HTR-8/SVneo (cell line): ENCODE results near the gene CCDC154.

ENCODE experiments used
- DNase-seq: peaks from one replicate; pipeline ENCODE4 v3.0.0; 2011; ENCODE audit warnings: low spot score, mixed read lengths; ENCODE audit not compliant: insufficient read length
- FAIRE-seq: peaks from 2 replicates; lab custom pipeline; 2011; peaks lifted over from hg19 to GRCh38; lab: Jason Lieb, UNC

Gene CCDC154

DNA sequence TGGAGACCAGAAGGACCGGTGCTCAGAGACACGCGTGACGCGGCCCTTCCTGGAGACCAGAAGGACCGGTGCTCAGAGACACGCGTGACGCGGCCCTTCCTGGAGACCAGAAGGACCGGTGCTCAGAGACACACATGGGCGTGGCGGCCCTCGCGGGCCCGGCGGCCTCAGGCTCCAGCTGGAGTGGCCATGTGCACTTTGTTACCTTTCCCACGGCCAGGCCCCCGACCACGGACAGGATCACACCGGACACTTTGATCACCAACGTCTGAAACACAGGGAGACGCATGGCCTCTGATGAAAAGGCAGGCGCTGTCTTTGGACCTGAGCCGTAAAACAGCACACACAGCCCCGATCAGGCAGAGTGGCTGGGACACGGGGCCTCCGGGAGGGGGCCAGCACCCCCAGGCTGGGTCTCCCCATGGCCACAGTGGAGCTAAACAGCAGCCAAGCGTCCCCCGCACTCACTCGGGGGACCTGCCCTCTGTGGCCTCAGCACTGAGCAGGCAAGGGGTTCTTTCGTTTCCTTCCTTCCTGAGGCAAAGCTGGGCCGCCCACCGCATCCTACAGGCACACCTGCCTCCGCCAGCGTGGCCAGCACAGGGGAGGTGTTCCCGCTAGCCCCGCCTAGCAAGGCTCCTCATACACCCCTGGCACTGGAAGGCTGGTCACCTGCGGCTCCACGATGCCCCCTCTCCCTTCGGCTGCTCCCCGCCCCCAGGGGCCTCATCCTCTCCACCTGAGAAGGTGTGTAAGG lies 13.3 kb upstream of the CCDC154 start:
- DNase-seq (no peak), FAIRE-seq (no peak)

DNA sequence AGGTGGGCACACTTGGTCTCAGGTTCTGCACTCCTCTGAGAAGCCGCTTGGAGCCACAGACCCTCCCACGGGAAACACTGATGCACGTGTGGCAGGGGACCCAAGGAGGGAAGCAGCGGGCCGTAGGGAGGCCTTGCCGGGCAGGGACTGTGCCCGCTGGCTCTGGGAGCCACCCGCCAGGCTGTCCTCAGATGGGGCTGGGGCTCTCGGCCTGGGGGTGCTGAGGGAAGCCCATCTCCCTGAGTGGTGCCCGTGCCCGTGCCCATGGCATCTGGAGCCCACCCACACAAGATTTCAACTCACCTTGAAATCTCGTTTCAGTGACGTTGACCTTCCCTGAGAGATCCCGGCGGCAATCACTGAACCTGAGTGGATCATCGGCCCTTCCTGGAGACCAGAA lies 12.6 kb upstream of the CCDC154 start:
- DNase-seq (no peak), FAIRE-seq (no peak)

DNA sequence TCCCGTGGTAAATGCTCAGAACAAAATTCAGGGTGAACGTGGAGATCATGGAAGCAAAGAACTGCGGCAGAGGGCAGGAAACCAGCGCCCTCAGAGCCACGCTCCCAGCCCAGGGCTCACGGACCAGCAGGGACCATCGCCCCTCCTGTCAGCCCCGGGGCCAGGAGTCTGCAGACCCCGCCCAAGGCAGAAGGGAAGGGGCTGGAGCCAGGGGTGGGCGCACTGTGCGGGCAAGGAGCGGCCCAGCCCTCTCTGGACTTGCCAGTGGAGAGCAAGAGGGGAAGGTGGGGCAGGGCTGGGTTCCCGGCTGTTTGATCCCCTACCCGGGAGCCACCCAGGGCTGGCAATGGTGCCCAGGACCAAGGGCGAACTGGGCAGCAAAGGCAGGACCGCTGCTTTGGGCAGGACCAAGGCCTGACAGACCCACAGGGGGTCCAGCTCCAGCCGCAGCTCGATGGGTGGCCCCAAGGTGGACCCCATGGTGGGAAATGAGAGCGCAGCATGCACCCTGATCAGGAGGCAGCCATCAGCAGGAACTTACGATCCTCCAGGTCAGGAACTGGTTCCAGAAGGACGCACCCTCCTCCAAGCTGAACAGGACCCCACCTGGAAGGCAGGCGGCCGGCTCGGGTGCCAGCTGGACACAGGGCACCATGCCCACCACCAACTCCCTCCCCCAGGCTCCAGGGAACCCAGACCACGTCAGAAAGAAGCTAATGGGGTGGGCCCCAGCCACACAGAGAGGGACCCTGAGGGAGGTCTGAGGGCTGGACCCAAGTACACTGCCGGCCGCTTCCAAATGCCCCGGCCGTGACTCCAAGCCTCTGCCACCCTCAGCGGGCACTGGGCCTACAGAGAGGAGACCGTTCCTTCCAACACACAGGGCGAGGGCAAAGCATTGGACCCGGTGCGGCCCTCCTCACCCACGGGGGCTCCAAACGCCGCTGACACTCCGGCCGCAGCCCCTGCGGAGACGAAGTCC lies 11.1 kb upstream of the CCDC154 start:
- DNase-seq (no peak), FAIRE-seq (no peak)

DNA sequence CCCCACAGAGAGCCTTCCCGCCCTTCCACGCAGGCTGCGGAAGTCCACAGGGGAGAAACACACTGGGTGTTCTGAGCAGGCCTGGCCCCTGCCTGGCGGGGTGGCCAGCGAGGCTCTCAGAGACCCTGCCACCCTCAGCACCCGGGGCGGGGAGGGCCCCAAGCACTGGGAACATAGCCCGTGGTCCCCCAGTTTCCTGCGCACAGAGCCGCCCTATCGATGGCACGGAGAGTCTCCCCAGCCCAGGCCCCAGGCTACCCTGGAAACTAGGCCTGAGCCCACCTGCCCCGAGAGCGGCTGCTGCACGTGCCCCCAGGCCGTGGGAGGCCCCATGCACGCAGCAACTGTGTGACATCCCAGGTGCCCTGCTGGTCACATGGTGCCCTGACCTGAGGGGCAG lies 10.2 kb upstream of the CCDC154 start:
- FAIRE-seq (no peak), DNase-seq (no peak)

DNA sequence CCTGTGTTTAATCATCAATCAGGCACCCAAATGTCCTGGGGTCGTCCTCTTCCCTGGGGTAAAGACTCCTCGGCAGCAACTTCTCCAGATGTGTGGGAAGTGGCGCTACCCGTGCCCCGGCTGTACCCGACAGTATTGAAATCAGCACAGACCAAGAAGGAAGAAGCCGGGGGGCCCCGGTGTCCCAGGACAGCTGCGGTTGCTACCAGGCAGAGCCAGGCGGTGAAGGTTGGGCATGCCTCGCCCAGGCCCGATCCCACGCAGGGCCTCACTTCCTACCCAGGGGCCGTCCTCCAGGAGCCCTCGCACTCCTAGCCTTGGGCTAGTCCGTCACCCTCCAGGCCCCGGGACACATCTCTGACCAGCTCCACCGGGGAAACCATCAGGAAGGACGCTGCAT lies 9.0 kb upstream of the CCDC154 start:
- DNase-seq (no peak), FAIRE-seq (no peak)

DNA sequence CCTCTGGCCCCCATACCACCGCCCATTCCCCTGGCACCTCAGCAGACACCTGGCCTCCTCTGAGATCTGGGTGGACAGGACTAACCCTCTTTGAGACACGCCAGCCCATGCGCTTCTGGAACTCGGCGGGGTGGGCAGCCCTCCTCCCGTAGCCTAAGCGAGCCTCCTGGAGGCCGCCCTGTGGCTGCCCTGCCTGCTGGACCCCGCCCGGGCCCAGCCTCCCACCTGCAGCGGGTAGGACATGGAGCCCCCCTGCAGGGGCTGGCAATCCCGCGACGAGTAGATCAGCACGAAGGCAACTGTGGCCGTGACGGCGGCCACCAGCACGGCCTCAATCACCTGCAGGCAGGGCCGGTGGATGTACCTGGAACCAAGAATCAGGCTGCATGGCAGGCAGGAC lies 8.2 kb upstream of the CCDC154 start:
- DNase-seq (no peak), FAIRE-seq (no peak)

DNA sequence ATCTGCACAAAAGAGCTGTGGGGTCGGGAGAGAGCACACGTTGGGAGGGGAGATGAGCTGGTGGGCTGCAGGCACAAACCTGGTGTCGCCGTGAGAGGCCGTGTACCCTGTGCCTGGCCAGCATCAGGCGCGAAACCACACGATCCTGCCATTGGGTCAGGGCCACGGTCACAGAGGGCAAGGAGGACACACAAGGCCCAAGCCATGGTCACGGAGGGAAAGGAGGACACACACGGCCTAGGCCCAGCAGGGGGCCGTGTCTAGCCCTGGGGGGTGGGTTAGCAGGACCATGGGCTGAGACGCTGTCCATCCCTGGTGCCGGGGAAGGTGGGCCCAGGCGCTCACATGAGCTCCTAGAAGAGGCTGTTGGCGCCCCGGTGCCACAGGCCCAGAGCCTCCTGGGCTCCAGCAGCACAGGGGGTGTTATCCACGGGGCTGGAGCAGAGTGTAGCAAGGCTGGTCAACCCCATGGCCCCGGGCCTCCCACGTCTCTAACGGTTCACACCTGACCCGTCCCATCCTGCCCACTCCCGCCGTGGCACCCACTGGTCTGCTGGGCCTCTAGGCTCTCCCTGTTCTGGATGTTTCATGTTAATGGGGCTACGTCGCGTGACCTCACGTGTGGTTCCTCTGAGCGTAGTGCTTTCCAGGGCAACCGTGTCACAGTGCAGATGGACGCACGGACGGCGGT lies 7.5 kb upstream of the CCDC154 start:
- DNase-seq (no peak), FAIRE-seq (no peak)

DNA sequence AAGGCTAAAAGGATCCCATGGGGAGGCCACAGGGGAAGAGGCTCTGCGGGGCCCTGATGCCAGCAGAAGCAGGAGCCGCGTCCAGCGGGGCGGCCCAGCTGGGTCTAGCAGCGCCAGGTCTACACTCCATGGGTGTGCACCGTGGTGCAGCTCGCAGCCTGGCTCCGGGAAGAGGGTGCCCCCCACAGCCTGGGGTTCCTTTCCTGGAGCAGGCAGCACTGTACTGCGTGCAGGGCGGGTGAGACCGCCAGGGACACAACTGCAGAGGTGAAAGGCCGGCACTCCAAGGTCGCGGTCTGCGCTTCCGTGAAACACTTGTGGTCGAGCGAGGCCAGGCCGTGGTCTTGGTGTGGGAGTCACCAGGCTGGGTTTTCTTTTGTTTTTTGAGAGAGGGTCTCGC lies 6.5 kb upstream of the CCDC154 start:
- no peak for DNase-seq
- no peak for FAIRE-seq

DNA sequence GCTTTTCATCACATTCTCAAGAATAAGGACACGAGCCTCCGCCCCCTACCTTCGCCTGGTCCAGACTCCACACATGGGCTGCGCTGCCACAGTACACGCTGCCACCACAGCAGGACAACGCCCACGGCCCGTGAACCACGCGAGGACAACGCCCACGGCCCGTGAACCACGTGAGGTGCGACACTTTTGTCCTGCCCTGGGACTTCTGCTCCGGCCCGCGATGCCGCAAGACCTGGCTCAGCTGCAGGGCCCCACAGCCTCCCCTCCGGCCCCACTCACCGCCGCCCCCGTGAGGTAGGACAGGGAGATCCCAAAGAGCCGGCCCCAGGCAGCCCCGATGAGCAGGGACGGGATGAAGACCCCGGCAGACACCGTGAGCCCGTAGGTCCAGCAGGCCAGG lies 5.9 kb upstream of the CCDC154 start:
- no peak for DNase-seq

DNA sequence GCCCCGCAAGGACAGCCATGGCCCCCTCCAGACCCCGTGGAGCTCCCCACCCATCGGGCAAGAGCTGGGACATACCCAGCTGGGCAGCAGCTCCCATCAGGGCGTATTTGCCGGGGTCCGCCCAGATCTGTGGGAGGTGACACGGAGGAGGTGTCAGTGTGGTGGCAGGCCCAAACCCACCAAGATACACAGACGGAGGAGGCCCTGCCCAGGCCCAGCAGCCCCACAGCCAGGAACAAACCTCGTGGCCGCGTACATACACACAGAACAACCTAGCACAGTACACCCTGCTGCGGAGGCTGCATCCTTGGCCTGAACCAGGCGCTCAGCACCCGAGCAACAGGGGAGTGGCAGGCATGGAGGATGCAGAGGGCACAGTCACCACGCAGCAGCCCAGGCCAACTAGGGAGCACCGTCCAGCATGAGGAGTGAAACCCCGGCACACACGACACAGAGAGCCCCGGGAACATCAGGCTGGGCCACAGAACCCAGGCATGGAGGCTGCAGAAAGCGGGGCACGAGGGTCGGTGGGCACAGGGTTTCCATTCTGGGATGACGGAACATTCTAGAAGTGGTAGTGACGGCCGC lies 4.9 kb upstream of the CCDC154 start:
- no peak for FAIRE-seq
- DNase-seq: no peak

More for the DNA sequence above, 5.9 kb upstream of the CCDC154 start:
- no peak for FAIRE-seq

DNA sequence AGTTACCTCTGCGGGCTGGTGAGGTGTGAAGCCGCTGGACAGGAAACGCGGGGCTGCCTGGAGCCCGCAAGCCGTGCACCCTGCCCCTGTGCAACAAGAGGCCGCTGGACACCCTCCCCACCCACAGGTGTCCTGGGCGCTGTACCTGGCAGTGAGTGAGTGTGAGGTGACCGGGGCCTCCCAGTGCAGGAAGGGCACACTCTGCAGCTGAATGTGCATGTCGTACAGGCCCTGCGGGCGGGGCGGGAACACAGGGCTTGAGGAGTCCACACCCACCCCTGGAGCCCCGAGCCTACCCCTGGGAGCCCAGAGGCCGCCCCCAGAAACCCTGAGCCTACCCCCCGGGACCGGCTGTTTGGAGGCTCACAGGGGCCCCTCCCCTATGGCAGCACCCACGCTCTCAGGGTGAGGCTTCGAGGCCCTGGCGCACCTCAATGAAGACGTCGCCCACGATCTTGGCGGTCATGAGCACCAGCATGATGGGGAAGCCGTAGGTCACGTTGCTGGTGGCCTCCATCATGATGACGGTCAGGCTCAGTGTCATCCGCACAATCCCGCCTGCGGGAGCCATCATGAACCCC lies 4.3 kb upstream of the CCDC154 start:
- no peak for DNase-seq
- FAIRE-seq: no peak

DNA sequence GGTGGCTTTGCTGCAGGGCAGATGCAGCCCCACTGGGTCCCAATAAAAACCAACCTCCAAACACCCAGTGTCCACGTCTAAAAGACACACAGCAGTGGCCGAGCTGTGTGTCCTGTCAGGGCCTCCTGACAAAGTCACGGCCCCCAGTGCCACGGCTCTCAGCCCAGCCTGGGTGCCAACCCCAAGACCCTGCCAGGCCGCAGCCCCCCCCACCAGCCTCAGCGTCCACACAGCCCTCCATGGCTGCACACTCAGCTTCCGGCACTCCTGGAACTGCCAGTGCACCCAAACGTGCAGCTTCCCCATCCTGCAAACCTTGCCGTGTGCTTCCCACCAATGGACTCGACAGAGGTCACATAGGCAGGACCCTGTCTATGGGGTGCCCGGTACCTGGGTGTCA lies 3.6 kb upstream of the CCDC154 start:
- FAIRE-seq (no peak), DNase-seq (no peak)

DNA sequence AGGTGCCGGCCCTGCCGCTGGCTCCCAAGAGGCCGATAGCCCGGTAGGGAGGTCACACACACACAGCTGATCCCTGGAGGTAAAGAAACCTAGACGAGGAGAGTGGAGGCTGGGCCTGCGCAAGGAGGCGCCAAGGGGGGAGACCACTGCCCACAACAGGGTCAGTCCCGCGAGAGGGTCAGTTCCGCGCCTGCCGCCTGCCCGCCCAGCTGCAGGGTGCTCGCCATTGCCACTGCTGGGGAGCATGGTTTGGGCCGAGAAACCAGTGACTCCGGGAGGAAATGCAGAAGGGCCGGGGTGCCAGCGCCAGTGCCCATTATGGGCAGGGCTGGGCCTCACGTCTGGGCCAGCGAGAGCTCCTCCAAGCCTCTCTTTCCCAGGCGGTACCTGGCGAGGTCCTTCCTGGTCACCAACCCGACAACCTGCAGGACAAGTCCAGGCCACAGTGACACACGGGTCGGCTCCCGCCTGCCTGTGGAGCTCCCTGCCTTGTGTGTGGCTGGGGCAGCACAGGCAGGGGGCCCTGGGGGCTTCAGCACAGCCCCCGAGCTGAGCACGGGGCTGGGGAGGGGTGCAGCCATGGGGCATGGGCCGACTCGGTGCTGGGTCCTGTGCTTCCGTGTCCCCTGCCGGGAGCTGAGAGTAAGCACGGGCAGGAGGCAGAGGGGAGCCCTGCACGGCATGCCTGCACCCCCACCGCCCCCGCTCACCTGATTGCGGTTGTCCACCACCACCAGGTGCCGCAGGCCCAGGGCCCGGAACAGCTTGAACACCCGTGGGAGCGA lies 2.1 kb upstream of the CCDC154 start:
- DNase-seq (no peak), FAIRE-seq (no peak)

DNA sequence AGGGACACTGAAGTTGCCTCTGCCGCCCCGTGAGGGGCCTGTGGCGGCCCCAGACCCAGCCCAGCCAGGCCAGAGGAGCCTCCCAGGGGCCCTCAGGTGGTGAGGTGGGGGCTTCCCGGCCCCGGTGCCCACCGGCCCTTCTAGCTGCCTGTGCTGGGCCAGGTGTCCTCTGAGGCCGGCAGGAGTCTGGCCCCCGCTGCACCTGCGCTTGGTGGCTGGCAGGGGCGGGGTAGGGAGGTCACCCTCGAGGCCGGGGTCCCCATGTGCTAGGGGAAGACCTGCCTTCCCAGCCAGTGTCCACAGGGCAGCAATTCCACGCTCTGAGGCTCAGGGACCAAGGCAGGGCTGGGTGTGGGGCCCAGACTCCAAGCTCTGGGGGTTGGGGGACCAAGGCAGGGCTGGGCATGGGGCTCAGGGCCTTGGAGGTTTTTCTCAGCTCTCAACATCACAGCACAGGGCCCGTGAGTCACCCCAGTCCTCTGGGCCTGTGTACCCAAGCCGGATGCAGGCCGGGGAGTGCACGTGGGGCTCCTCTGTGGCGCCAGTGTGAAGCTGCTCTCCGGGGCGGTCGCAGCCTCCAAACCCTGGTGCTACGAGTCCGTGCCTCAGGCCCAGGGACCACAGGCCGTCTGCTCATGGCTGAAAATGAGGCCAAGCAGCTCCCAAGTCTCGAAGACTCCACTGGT lies 1.3 kb upstream of the CCDC154 start:
- DNase-seq: no peak
- no peak for FAIRE-seq

DNA sequence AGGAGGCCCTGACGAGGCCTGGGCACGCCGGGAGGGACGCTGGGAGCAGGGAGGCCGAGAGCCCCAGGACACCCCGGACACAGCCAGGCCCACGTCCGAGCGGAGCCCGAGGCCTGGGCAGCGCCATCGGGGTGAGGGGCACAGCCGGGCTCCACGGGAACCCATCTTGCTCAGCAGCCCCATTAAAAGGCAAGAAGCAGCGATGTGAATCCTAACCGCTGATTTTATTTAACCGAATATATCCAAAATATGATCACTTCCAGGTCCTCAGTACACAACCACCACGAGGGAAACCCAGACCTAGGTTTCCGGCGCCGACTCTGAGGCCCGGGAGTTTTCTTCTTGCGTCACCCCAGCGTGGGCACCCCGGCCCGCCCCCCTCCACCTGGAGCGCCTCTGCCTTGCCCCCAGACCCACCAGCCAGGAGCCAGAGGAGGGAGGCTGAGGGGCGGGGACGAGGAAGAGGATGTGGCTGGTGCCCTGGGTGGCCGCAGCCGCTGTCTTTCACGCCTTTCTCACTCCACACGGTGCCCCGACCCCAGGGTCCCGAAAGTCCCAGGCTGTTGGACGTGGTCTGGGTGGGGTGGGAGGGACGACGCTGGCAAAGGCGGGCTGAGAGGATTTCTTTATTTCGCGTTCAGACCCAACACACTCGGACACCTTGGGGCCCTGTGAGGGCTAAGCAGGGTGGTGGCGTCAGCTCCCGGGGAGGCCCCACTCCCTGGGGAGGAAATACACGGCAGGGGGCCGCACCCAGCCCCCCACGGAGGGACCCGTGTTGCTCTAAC lies 568 bp upstream of the CCDC154 start:
- FAIRE-seq: no peak
- no peak for DNase-seq

DNA sequence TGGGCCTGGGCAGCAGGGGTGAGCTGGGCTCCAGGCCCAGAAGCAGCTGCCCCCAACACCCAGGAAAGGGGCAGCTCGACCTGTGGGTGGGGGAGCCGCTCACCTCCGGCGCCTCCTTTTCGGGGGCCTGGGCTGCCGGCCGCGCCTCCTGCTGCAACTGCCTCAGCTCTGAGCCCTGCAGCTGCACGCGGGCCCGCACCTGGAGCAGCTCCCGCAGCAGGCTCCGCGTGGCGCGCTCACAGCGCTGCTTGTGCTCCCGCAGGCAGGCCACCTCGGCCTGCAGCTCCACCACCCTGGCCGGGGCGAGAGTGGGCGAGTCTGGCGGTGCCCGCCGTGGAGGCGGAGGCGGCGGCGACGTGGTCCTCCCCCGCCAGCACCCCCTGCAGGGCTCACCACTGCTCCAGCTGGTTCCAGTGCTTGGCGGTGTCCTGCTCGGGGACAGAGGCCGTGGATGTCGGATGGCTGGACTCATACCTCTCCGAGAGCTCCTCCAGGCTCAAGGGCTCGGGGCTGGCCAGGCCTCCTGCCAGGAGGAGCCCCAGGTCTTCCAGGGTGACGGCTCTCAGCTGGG lies 868 bp downstream of the CCDC154 start:
- DNase-seq: no peak
- no peak for FAIRE-seq

DNA sequence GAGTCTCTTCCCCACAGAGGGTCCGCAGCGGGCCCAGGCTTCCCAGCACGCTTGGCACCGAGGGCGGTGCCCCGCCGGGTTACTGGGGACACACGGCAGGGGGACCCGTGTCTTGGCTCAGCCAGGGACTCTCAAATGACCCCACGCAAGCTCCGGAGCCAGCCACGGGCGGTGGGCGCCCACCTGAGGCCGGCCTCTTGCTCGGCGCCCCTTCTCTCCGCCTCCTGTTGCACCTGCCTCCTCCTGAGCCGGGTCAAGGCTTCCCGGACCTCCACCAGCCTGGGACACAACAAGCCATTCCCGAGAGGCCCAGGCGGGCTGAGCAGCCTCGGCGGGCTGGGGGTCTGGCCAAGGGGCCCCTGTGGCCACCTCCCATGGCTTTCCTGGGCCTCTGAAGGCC lies 1.7 kb downstream of the CCDC154 start:
- FAIRE-seq (no peak), DNase-seq (no peak)

DNA sequence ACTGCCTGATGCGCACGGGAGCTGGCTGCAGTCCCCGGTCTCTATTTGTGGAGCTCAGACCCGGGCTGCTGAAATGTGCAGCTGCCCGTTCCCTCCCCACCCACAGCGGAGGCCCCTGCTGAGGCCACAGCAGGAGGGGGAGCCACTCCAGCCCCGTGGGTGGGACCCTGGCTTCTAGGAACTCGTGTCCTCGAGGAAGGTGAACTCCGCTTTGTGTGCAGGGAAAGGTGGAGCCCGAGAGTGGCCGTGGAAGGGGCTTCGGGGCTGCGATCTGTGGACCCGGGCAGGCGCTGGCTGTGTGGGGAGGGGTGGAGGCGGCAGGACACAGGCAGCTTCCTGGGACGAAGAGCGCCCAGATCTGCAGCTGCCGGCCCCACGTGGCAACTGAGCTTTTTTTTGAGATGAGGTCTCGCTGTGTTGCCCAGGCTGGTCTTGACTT lies 2.9 kb downstream of the CCDC154 start:
- no peak for FAIRE-seq
- DNase-seq: no peak
